Measurements from ENCODE around the gene SPATA6L. TPM values are rescaled to one million over a fixed set of nuclear protein-coding genes. Genes with fewer than 3 reads are reported as not detected.

Gene SPATA6L
- total and polyA plus RNA-seq, 2 of the 13 experiments (the other 11 are each of a cell fraction or from before 2014, with no cell fraction given): 1.1 to 1.9 TPM

GRCh38 chr9:4713849-4714248 lies 47.6 kb upstream of the SPATA6L start:
- Histone ChIP-seq H3K4me1 (ENCODE audit: insufficient read depth, low read length) (no peaks in the 10 kb centered on the region), H3K9ac (ENCODE audit: insufficient read depth, low read depth, low read length) (no peak overlapping the region), H3K27me3 (ENCODE audit: control insufficient read depth in 1 of 2, insufficient read depth in 2 of 2, low read length in 2 of 2) (no peaks in the 10 kb centered on the region), H3K4me2 (ENCODE audit: low read depth, low read length) (no peak overlapping the region), H2AFZ (ENCODE audit: low read length) (no peak overlapping the region), H3K36me3 (replicated peaks in 1 of 2; ENCODE audit: control insufficient read depth in 1 of 2, insufficient read depth in 2 of 2, low read length in 2 of 2) (peaks cover 16 to 76% of the 10 kb centered on the region in 2 experiments), H3K79me2 (ENCODE audit: insufficient read depth, low read length) (no peaks in the 10 kb centered on the region), H3K9me3 (ENCODE audit: low read length) (no peaks in the 10 kb centered on the region), H3K4me3 (replicated peaks in 1 of 3; ENCODE audit: insufficient read depth in 1 of 3, low read depth in 2 of 3, low read length in 3 of 3) (no peak overlapping the region), H4K20me1 (ENCODE audit: insufficient read depth, low read length) (no peaks in the 10 kb centered on the region), H3K27ac (ENCODE audit: extremely low read length, insufficient read depth, low read length) (no peak overlapping the region)
- DNase-seq (ENCODE audit: low spot score) (no peak), ATAC-seq (peak; percentile 42; the same call in 2 of the 3 replicates), FAIRE-seq (peak; percentile 42)
- intact Hi-C loops (cut with micrococcal nuclease; ENCODE audit: unreplicated experiment) (no loop called here), in situ Hi-C loops (cut with HindIII; ENCODE audit: extremely low pct_ligation_motif_present, low pct_unique_long_range_greater_than_20kb) (no loop called here)
- no TSS peak for BruUV-seq (replicated peaks)
- POLR2A ChIA-PET: interaction anchor here (1.6 kb wide), 1 partner anchor 27 kb away, joined by 5 read pairs; the partner anchor contains the start of gene AK3
- CTCF ChIA-PET (ENCODE audit: low intra/inter-chr PET ratio, low total read pairs): no interaction called here
- WGBS (ENCODE audit: low lambda C conversion rate): 68% methylated on average over 7 of the region's 7 CpGs
- TF ChIP-seq NFYB (CRISPR knock-in tag; IDR thresholded peaks at IDR 0.05): no peak
- no peak for TF ChIP-seq BRCA1 (CRISPR knock-in tag; IDR thresholded peaks at IDR 0.05)
- no peak for TF ChIP-seq POLR2AphosphoS2 (IDR thresholded peaks at IDR 0.05; ENCODE audit: low read depth, low read length)
- TF ChIP-seq ZNF564 (CRISPR knock-in tag; IDR thresholded peaks at IDR 0.05): no peak
- no peak for TF ChIP-seq CBX1 (IDR thresholded peaks at IDR 0.05; ENCODE audit: low read depth)
- TF ChIP-seq RBFOX2 (IDR thresholded peaks at IDR 0.05; ENCODE audit: low read depth, low read length): no peak
- TF ChIP-seq DMTF1 (CRISPR knock-in tag; IDR thresholded peaks at IDR 0.05): no peak
- no peak for TF ChIP-seq ZNF800 (CRISPR knock-in tag; IDR thresholded peaks at IDR 0.05)
- no peak for TF ChIP-seq ATF5 (CRISPR knock-in tag; IDR thresholded peaks at IDR 0.05; ENCODE audit: low read depth)
- TF ChIP-seq ZBTB33 (CRISPR knock-in tag; IDR thresholded peaks at IDR 0.05): no peak
- no peak for TF ChIP-seq ZNF256 (CRISPR knock-in tag; conservative IDR thresholded peaks at IDR 0.05)
- no peak for TF ChIP-seq TOPORS (CRISPR knock-in tag; IDR thresholded peaks at IDR 0.05)
- TF ChIP-seq CREBL2 (CRISPR knock-in tag; IDR thresholded peaks at IDR 0.05; ENCODE audit: borderline replicate concordance): no peak
- no peak for TF ChIP-seq ZNF713 (CRISPR knock-in tag; IDR thresholded peaks at IDR 0.05)
- TF ChIP-seq ZKSCAN1 (IDR thresholded peaks at IDR 0.05; ENCODE audit: low read length): no peak

All from HepG2 (cell line).